ENCODE data around the gene STRIP1. TPM values are rescaled to one million over a fixed set of nuclear protein-coding genes. Genes with fewer than 3 reads are reported as not detected.

STRIP1 gene
- total and polyA plus RNA-seq, 2 donors (not counting 3 experiments of a cell fraction or from before 2014, with no cell fraction given) = 26.2 to 42.1 TPM

GRCh38 chr1:110002695-110003094 lies 31.7 kb upstream of the STRIP1 start:
- no peak overlapping the region for H3K4me2 ChIP-seq (ENCODE audit: insufficient read depth, low read length)
- H3K9me3 ChIP-seq (replicated peaks; ENCODE audit: control insufficient read depth, insufficient read depth, low read length) = no peaks in the 10 kb centered on the region
- intact Hi-C loops (cut with micrococcal nuclease) (no loop called here), dilution Hi-C loops (cut with MboI; ENCODE audit: extremely low pct_ligation_motif_present, low sequenced_read_pairs) (loop anchor here (25.0 kb wide), 1 partner anchor 215 kb away; no protein-coding TSS in a partner anchor)
- no peaks in the 10 kb centered on the region for H4K20me1 ChIP-seq (replicated peaks; ENCODE audit: control insufficient read depth, extremely low read depth, insufficient read depth, low read length)
- no peak overlapping the region for H3K4me3 ChIP-seq (replicated peaks in 1 of 3; ENCODE audit: insufficient read depth in 1 of 3, low read depth in 1 of 3, low read length in 3 of 3)
- no peak for DNase-seq (ENCODE audit: low read depth, low spot score)
- no TSS peak for BruUV-seq (replicated peaks)
- H3K27ac ChIP-seq (ENCODE audit: insufficient read depth, low read depth, low read length) = no peak overlapping the region
- H3K27me3 ChIP-seq (ENCODE audit: control insufficient read depth in 2 of 2, insufficient read depth in 2 of 2, low read length in 2 of 2) = no peaks in the 10 kb centered on the region
- ChIA-PET POLR2A (no interaction called here), CTCF (interaction anchor here (1.0 to 2.9 kb wide), 2 partner anchors 18 to 27 kb away, joined by 3 to 11 read pairs; partner anchors contain the start of gene AHCYL1)
- H3K4me1 ChIP-seq (ENCODE audit: control insufficient read depth, extremely low read depth, insufficient read depth, low read length) = peaks cover 29% of the 10 kb centered on the region
- peaks cover 44% of the 10 kb centered on the region for H3K79me2 ChIP-seq (ENCODE audit: control insufficient read depth, insufficient read depth, low read length)
- H2AFZ ChIP-seq (ENCODE audit: low read depth, low read length) = no peak overlapping the region
- TF ChIP-seq, protein P1, sequence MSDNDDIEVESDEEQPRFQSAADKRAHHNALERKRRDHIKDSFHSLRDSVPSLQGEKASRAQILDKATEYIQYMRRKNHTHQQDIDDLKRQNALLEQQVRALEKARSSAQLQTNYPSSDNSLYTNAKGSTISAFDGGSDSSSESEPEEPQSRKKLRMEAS (IDR thresholded peaks at IDR 0.05; ENCODE audit: insufficient read depth, insufficient read length) = no peak
- TF ChIP-seq GATA2 (IDR thresholded peaks at IDR 0.05; ENCODE audit: insufficient read depth, insufficient read length, low read depth, low read length) (no peak), EZH2 (IDR thresholded peaks at IDR 0.05; ENCODE audit: borderline replicate concordance, low read depth, low read length, severe bottlenecking) (no peak), POLR2AphosphoS5 (IDR thresholded peaks at IDR 0.05; ENCODE audit: insufficient read depth, low read depth, low read length) (no peak), POLR2A (IDR thresholded peaks at IDR 0.05; ENCODE audit: low read depth, low read length) (no peak), JUN (IDR thresholded peaks at IDR 0.05; ENCODE audit: borderline replicate concordance, insufficient read depth, insufficient read length, low read depth) (no peak)
- TF ChIP-seq, protein P2, sequence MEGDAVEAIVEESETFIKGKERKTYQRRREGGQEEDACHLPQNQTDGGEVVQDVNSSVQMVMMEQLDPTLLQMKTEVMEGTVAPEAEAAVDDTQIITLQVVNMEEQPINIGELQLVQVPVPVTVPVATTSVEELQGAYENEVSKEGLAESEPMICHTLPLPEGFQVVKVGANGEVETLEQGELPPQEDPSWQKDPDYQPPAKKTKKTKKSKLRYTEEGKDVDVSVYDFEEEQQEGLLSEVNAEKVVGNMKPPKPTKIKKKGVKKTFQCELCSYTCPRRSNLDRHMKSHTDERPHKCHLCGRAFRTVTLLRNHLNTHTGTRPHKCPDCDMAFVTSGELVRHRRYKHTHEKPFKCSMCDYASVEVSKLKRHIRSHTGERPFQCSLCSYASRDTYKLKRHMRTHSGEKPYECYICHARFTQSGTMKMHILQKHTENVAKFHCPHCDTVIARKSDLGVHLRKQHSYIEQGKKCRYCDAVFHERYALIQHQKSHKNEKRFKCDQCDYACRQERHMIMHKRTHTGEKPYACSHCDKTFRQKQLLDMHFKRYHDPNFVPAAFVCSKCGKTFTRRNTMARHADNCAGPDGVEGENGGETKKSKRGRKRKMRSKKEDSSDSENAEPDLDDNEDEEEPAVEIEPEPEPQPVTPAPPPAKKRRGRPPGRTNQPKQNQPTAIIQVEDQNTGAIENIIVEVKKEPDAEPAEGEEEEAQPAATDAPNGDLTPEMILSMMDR (IDR thresholded peaks at IDR 0.05; ENCODE audit: extremely low read depth in 1 of 2, insufficient read depth in 1 of 2, low read depth in 1 of 2, low read length in 2 of 2) = no peak
- FAIRE-seq = no peak
- no peak overlapping the region for H3K9ac ChIP-seq (replicated peaks; ENCODE audit: extremely low read depth, insufficient read depth, low read length)
- H3K36me3 ChIP-seq (ENCODE audit: control insufficient read depth in 2 of 2, extremely low read depth in 1 of 2, insufficient read depth in 2 of 2, low read length in 2 of 2) = no peaks in the 10 kb centered on the region
- H3K9me1 ChIP-seq (replicated peaks; ENCODE audit: control insufficient read depth, extremely low read depth, insufficient read depth, low read length) = no peaks in the 10 kb centered on the region

Measured in endothelial cell of umbilical vein (primary cell).